Measurements from ENCODE around the gene MBD4. TPM values are rescaled to one million over a fixed set of nuclear protein-coding genes. Genes with fewer than 3 reads are reported as not detected.

Gene MBD4
- total and polyA plus RNA-seq, 2 experiments from 2014 or later, result 33.9 to 59.3 TPM

GRCh38 chr3:129425619-129426018 lies 14.1 kb downstream of the MBD4 start:
- TF ChIP-seq CREB1 (CRISPR knock-in tag; IDR thresholded peaks at IDR 0.05; ENCODE audit: low read depth) (no peak), STAT1 (IDR thresholded peaks at IDR 0.05; ENCODE audit: unreplicated experiment) (no peak), ETS1 (IDR thresholded peaks at IDR 0.05) (no peak), CTCF (conservative IDR thresholded peaks at IDR 0.05; ENCODE audit: low read depth in 2 of 2) (no peak), REST (IDR thresholded peaks at IDR 0.05; ENCODE audit: unreplicated experiment) (no peak), JUNB (IDR thresholded peaks at IDR 0.05; ENCODE audit: unreplicated experiment) (no peak), POLR2AphosphoS5 (IDR thresholded peaks at IDR 0.05; ENCODE audit: low read depth) (no peak), ZNF114 (CRISPR knock-in tag; IDR thresholded peaks at IDR 0.05) (no peak), EZH2phosphoT487 (IDR thresholded peaks at IDR 0.05; ENCODE audit: unreplicated experiment) (no peak), NANOG (IDR thresholded peaks at IDR 0.05; ENCODE audit: borderline replicate concordance) (no peak), ZNF331 (CRISPR knock-in tag; IDR thresholded peaks at IDR 0.05; ENCODE audit: low read depth) (no peak), EZH2 (IDR thresholded peaks at IDR 0.05; ENCODE audit: low read depth, unreplicated experiment) (no peak), ZNF462 (CRISPR knock-in tag; IDR thresholded peaks at IDR 0.05) (no peak)
- Histone ChIP-seq H3K9me2 (ENCODE audit: insufficient read depth) (0 out of 2 replicates have a peak, but pooled peaks cover 3% of the 10 kb centered on the region), H4K20me1 (replicated peaks; ENCODE audit: insufficient read depth) (no peaks in the 10 kb centered on the region), H3K4me2 (peak overlapping the region; percentile 66), H2AFZ (peak overlapping the region; percentile 90), H3K4me3 (no peak overlapping the region), H3K36me3 (ENCODE audit: insufficient read depth) (no peaks in the 10 kb centered on the region), H3K27me3 (ENCODE audit: insufficient read depth) (peaks cover 11% of the 10 kb centered on the region), H3K79me2 (replicated peaks; ENCODE audit: insufficient read depth) (no peaks in the 10 kb centered on the region), H3K4me1 (ENCODE audit: insufficient read depth) (peaks cover 40% of the 10 kb centered on the region), H3F3A (replicated peaks; ENCODE audit: low read depth) (peaks cover 10% of the 10 kb centered on the region; the same call in 1 of the 2 replicates), H3K27ac (ENCODE audit: low read depth) (no peak overlapping the region; the same call in 1 of the 2 replicates)
- Mint-ChIP-seq H3K36me3 (ENCODE audit: low read depth) (peaks cover 3% of the 10 kb centered on the region; the same call in 2 of the 3 replicates), H3K27ac (peak overlapping the region; percentile 46; the same call in 1 of the 2 replicates), H3K27me3 (ENCODE audit: insufficient read depth, low read depth, poor library complexity) (peaks cover 28% of the 10 kb centered on the region), H3K4me1 (peaks cover 51% of the 10 kb centered on the region), H3K4me3 (peak overlapping the region; percentile 5; the same call in 1 of the 3 replicates), H3K9me3 (no peaks in the 10 kb centered on the region; the same call in 2 of the 3 replicates)
- DNase-seq (ENCODE audit: low spot score) (no peak), ATAC-seq (no peak)
